GM12878 (cell line): ENCODE results near the gene SHISA6. TPM values are rescaled to one million over a fixed set of nuclear protein-coding genes. Genes with fewer than 3 reads are reported as not detected.

ENCODE experiments used
- ATAC-seq: fragments of 200-7000 bp; cut with Tn5 transposase; 3 replicates; pipeline ENCODE4 v1.9.1; 2020; ENCODE audit warnings: mild to moderate bottlenecking, moderate library complexity
- BruUV-seq: library from RNA; stranded (reverse); fragments of 400-500 nt; replicated peaks from 2 replicates; lab custom pipeline; 2021; lab: Mats Ljungman, UMichigan
- CTCF ChIA-PET: fragments of 300-600 bp; sonication (Branson Sonifier 250); formaldehyde crosslinking; extraction: SDS; loops from one replicate; lab custom pipeline; 2021; ENCODE audit warnings: inconsistent platforms; lab: Yijun Ruan, JAX
- POLR2A ChIA-PET: fragments of 350-600 bp; formaldehyde crosslinking; extraction: SDS; loops from one replicate; lab custom pipeline; 2021; ENCODE audit warnings: inconsistent platforms; lab: Charles Lee
- RAD21 ChIA-PET: fragments of 300-600 bp; sonication (Branson Sonifier 250); formaldehyde crosslinking; loops from one replicate; lab custom pipeline; 2023; ENCODE audit warnings: antibody characterized with exemption; ENCODE audit not compliant: unreplicated experiment; lab: Charles Lee
- SMC1A ChIA-PET: fragments of 300-600 bp; sonication (Branson Sonifier 250); formaldehyde crosslinking; loops from one replicate; lab custom pipeline; 2023; ENCODE audit not compliant: unreplicated experiment, uncharacterized antibody; lab: Charles Lee
- DNase-seq: peaks from one replicate; pipeline ENCODE4 v3.0.0-alpha.2; 2011; ENCODE audit warnings: low read depth, low spot score
- FAIRE-seq: peaks from 3 replicates; lab custom pipeline; 2011; peaks lifted over from hg19 to GRCh38; lab: Jason Lieb, UNC
- H2AFZ ChIP-seq: 2 replicates; pipeline ENCODE4 v1.6.0; 2011; ENCODE audit warnings: low read depth, low read length, control low read depth; ENCODE audit not compliant: control insufficient read depth
- H3K27ac ChIP-seq: 2 replicates; pipeline ENCODE4 v1.5.1; 2011; ENCODE audit warnings: control low read depth; ENCODE audit not compliant: control insufficient read depth, insufficient read depth
- H3K27me3 ChIP-seq, 2 experiments: replicated peaks in 1 of 2; 2 replicates each; pipeline versions ENCODE4 v1.6.0 to v1.6.1; 2011; ENCODE audit warnings: low read length in 1 of 2; ENCODE audit not compliant: control insufficient read depth in 2 of 2, insufficient read depth in 2 of 2
- H3K36me3 ChIP-seq, 2 experiments: 2 replicates each; pipeline ENCODE4 v1.5.1; 2011; ENCODE audit warnings: low read length in 1 of 2; ENCODE audit not compliant: control insufficient read depth in 2 of 2, insufficient read depth in 2 of 2
- H3K4me1 ChIP-seq: 2 replicates; pipeline ENCODE4 v1.6.1; 2011; ENCODE audit warnings: mild to moderate bottlenecking, low read length, moderate library complexity, mixed read lengths; ENCODE audit not compliant: control insufficient read depth, insufficient read depth
- H3K4me2 ChIP-seq: 2 replicates; pipeline ENCODE4 v1.6.0; 2011; ENCODE audit warnings: control low read depth; ENCODE audit not compliant: control insufficient read depth, insufficient read depth
- H3K4me3 ChIP-seq: fragments of 200-600 bp; sonication (generic); 2 replicates; pipeline ENCODE4 v1.5.1; 2016
- H3K79me2 ChIP-seq: 2 replicates; pipeline ENCODE4 v1.6.0; 2011; ENCODE audit warnings: low read length; ENCODE audit not compliant: control insufficient read depth, insufficient read depth
- H3K9ac ChIP-seq: 2 replicates; pipeline ENCODE4 v1.8.0; 2011; ENCODE audit warnings: low read length, control low read depth, mixed read lengths; ENCODE audit not compliant: control insufficient read depth, insufficient read depth
- H3K9me3 ChIP-seq: replicated peaks from 3 replicates; pipeline ENCODE4 v1.5.1; 2011; ENCODE audit warnings: mild to moderate bottlenecking, low read length; ENCODE audit not compliant: control insufficient read depth, insufficient read depth
- H4K20me1 ChIP-seq: 2 replicates; pipeline ENCODE4 v1.6.0; 2011; ENCODE audit not compliant: control insufficient read depth, insufficient read depth
- BMI1 ChIP-seq: fragments of 450-650 bp; IDR thresholded peaks from 2 replicates; pipeline ENCODE4 v1.6.1; 2016; ENCODE audit warnings: mild to moderate bottlenecking, moderate library complexity, borderline replicate concordance
- E4F1 ChIP-seq: fragments of 450-650 bp; IDR thresholded peaks from 2 replicates; pipeline ENCODE4 v1.6.1; 2018; ENCODE audit warnings: borderline replicate concordance, mild to moderate bottlenecking; ENCODE audit not compliant: partially characterized antibody
- MTA3 ChIP-seq: IDR thresholded peaks from 2 replicates; pipeline ENCODE4 v1.6.1; 2012; ENCODE audit warnings: low read length, inconsistent platforms, borderline replicate concordance
- NR2F1 ChIP-seq: fragments of 450-650 bp; conservative IDR thresholded peaks from 2 replicates; pipeline ENCODE4 v1.6.1; 2017; ENCODE audit warnings: mild to moderate bottlenecking
- SMAD1 ChIP-seq: fragments of 450-650 bp; IDR thresholded peaks from 2 replicates; pipeline ENCODE4 v1.6.1; 2018; ENCODE audit warnings: mild to moderate bottlenecking, low read depth; ENCODE audit not compliant: partially characterized antibody
- ZBTB11 ChIP-seq: fragments of 450-650 bp; formaldehyde crosslinking; IDR thresholded peaks from 2 replicates; pipeline ENCODE4 v1.5.0; 2022; ENCODE audit warnings: mild to moderate bottlenecking, missing genetic modification characterization
- WGBS: methylation state at CpG from one replicate; pipeline ENCODE4 v1.1.6; 2016; ENCODE audit warnings: low lambda C conversion rate; ENCODE audit not compliant: insufficient replicate concordance, insufficient coverage; ENCODE audit errors: missing lambda C conversion rate; 5-methylcytosine and 5-hydroxymethylcytosine counted together
- in situ Hi-C: fragments of 300-500 bp; cut with MboI; formaldehyde crosslinking; loops from 9 replicates; pipeline ENCODE4 v1.14.3; 2018; ENCODE audit warnings: mixed read lengths
- intact Hi-C: fragments of 100-400 bp; cut with micrococcal nuclease; formaldehyde crosslinking; loops from one replicate; pipeline ENCODE4 v1.14.2; 2022; ENCODE audit not compliant: unreplicated experiment
- polyA plus RNA-seq, 11 experiments: library from polyadenylated mRNA; depleted of rRNA in 4 of 11; unstranded in 6 of 11; stranded (reverse) in 5 of 11; fragments of >200 nt; fragmentation: Nextera tagmentation in 4 of 11; fragmentation: Illumina TruSeq in 1 of 11; extraction: Ambion mirVana in 4 of 11; extraction: Trizol in 1 of 11; gene quantifications; 1 replicate in 1 of 11; 2 replicates in 10 of 11; pipeline versions ENCODE4 v1.2.1 to v1.2.3, GENCODE V29; 2011 to 2016; ENCODE audit warnings: inconsistent platforms in 2 of 11, missing spikeins in 2 of 11, low read depth in 1 of 11
- total RNA-seq, 4 experiments: library from RNA; depleted of rRNA in 3 of 4; stranded (reverse); fragments of >200 nt in 3 of 4; fragmentation: Illumina TruSeq in 1 of 4; extraction: Trizol in 1 of 4; gene quantifications; 2 replicates each; pipeline versions ENCODE4 v1.2.1 to v1.2.3, GENCODE V29; 2013 to 2021

Gene SHISA6
- total and polyA plus RNA-seq, 10 of the 15 experiments (the other 5 are each of a cell fraction or from before 2014, with no cell fraction given): not detected

- no peaks in the 10 kb centered on the region for H3K36me3 ChIP-seq
- in situ Hi-C loops (no loop called here), intact Hi-C loops (no loop called here)
- SMC1A ChIA-PET: no interaction called here
- no peak overlapping the region for H2AFZ ChIP-seq
- H3K27ac ChIP-seq: no peak overlapping the region
- no peak overlapping the region for H3K4me3 ChIP-seq
- ATAC-seq (no peak), FAIRE-seq (no peak), DNase-seq (no peak)
- TF ChIP-seq E4F1 (no peak), MTA3 (no peak), NR2F1 (no peak), ZBTB11 (CRISPR knock-in tag) (no peak), BMI1 (no peak), SMAD1 (no peak)
- H4K20me1 ChIP-seq: no peaks in the 10 kb centered on the region
- no peak overlapping the region for H3K9ac ChIP-seq
- RAD21 ChIA-PET: no interaction called here
- H3K4me1 ChIP-seq: no peaks in the 10 kb centered on the region
- POLR2A ChIA-PET: no interaction called here
- H3K79me2 ChIP-seq: no peaks in the 10 kb centered on the region
- CTCF ChIA-PET: no interaction called here
- no peaks in the 10 kb centered on the region; the same call in 2 of the 3 replicates for H3K9me3 ChIP-seq
- H3K27me3 ChIP-seq: no peaks in the 10 kb centered on the region
- no peak overlapping the region for H3K4me2 ChIP-seq
- 30% methylated on average over 7 of the region's 7 CpGs for WGBS
- BruUV-seq: no TSS peak
Observed at GRCh38 chr17:11332706-11333105, 91.7 kb downstream of the SHISA6 start.
